ENCODE results near the gene FKBP5. TPM values are rescaled to one million over a fixed set of nuclear protein-coding genes. Genes with fewer than 3 reads are reported as not detected.

FKBP5 gene
- total and polyA plus RNA-seq, 2 donors (not counting 3 experiments of a cell fraction or from before 2014, with no cell fraction given): 16.7 to 56.8 TPM

DNA sequence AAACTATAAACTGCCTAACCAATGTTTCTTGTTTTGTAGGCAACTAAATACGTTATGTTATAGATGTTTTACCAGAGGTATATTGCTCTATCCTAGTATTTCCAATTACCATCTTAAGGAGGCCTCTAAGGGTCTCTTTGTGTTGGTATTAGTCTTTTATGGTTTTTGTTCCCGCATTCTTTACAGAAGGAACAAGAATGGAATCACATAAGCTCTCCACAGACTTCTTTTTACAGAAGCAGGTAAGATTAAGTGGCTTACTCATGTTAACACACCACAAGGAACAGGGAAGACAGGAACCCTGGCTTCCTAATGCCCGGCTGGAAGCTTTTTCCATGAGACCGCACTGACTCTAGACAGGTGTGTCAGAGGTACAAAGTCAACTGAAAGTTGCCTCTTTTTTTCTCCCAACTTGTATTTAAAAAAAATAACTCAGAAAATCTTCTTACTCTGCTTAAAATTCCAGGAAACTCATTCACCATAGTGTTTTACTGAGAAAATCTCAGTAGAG, 55.1 kb downstream of the FKBP5 start:
- H2AFZ ChIP-seq (ENCODE audit: low read depth, low read length): no peak overlapping the region
- no peaks in the 10 kb centered on the region for H4K20me1 ChIP-seq (replicated peaks; ENCODE audit: control insufficient read depth, extremely low read depth, insufficient read depth, low read length)
- H3K4me3 ChIP-seq (replicated peaks in 1 of 3; ENCODE audit: insufficient read depth in 1 of 3, low read depth in 1 of 3, low read length in 3 of 3): no peak overlapping the region
- H3K79me2 ChIP-seq (ENCODE audit: control insufficient read depth, insufficient read depth, low read length): no peaks in the 10 kb centered on the region
- H3K4me1 ChIP-seq (ENCODE audit: control insufficient read depth, extremely low read depth, insufficient read depth, low read length): no peaks in the 10 kb centered on the region
- H3K27ac ChIP-seq (ENCODE audit: insufficient read depth, low read depth, low read length): no peak overlapping the region
- DNase-seq (ENCODE audit: low read depth, low spot score): no peak
- H3K9me1 ChIP-seq (replicated peaks; ENCODE audit: control insufficient read depth, extremely low read depth, insufficient read depth, low read length): no peaks in the 10 kb centered on the region
- TF ChIP-seq MYC (IDR thresholded peaks at IDR 0.05; ENCODE audit: low read depth, low read length): no peak
- no peak for TF ChIP-seq EZH2 (IDR thresholded peaks at IDR 0.05; ENCODE audit: borderline replicate concordance, low read depth, low read length, severe bottlenecking)
- intact Hi-C loops (cut with micrococcal nuclease) (no loop called here), dilution Hi-C loops (cut with MboI; ENCODE audit: extremely low pct_ligation_motif_present, low sequenced_read_pairs) (no loop called here)
- H3K36me3 ChIP-seq (ENCODE audit: control insufficient read depth in 2 of 2, extremely low read depth in 1 of 2, insufficient read depth in 2 of 2, low read length in 2 of 2): peaks cover 5 to 10% of the 10 kb centered on the region in 2 experiments
- no peak overlapping the region for H3K4me2 ChIP-seq (ENCODE audit: insufficient read depth, low read length)
- CTCF ChIA-PET: interaction anchor here (1.2 to 4.2 kb wide), 6 partner anchors 10 to 103 kb away, joined by 3 to 17 read pairs (median 4); partner anchors contain the start of gene ARMC12
- H3K9me3 ChIP-seq (replicated peaks; ENCODE audit: control insufficient read depth, insufficient read depth, low read length): no peaks in the 10 kb centered on the region
- H3K27me3 ChIP-seq (ENCODE audit: control insufficient read depth in 2 of 2, insufficient read depth in 2 of 2, low read length in 2 of 2): no peaks in the 10 kb centered on the region
- BruUV-seq (replicated peaks): no TSS peak
- POLR2A ChIA-PET: no interaction called here
- no peak overlapping the region for H3K9ac ChIP-seq (replicated peaks; ENCODE audit: extremely low read depth, insufficient read depth, low read length)
- no peak for FAIRE-seq

DNA sequence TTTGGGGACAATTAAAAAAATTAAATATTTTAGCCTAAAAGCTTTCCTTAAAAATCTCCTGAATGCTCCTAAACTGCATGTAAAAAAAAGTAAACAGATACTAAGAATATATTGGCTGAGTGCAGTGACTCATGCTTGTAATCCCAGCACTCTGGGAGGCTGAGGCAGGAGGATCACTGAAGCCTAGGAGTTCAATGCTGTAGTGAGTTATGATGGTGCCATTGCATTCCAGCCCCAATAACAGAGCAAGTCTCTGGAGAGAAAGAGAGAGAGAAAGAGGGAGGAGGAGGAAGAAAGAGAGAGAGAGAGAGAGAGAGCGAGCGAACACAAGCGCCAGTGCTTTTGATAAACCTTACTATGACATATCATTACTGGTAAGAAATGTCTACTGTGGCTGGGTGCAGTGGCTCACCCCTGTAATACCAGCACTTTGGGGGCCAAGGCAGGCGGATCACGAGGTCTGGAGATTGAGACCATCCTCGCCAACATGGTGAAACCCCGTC, 58.8 kb downstream of the FKBP5 start:
- Histone ChIP-seq H3K4me2 (ENCODE audit: insufficient read depth, low read length) (no peak overlapping the region), H3K36me3 (ENCODE audit: control insufficient read depth in 2 of 2, extremely low read depth in 1 of 2, insufficient read depth in 2 of 2, low read length in 2 of 2) (no peaks in the 10 kb centered on the region), H3K9me3 (replicated peaks; ENCODE audit: control insufficient read depth, insufficient read depth, low read length) (no peaks in the 10 kb centered on the region), H3K4me3 (replicated peaks in 1 of 3; ENCODE audit: insufficient read depth in 1 of 3, low read depth in 1 of 3, low read length in 3 of 3) (no peak overlapping the region), H3K27me3 (ENCODE audit: control insufficient read depth in 2 of 2, insufficient read depth in 2 of 2, low read length in 2 of 2) (no peaks in the 10 kb centered on the region), H3K27ac (ENCODE audit: insufficient read depth, low read depth, low read length) (no peak overlapping the region), H3K4me1 (ENCODE audit: control insufficient read depth, extremely low read depth, insufficient read depth, low read length) (no peaks in the 10 kb centered on the region), H4K20me1 (replicated peaks; ENCODE audit: control insufficient read depth, extremely low read depth, insufficient read depth, low read length) (no peaks in the 10 kb centered on the region), H3K9ac (replicated peaks; ENCODE audit: extremely low read depth, insufficient read depth, low read length) (no peak overlapping the region), H2AFZ (ENCODE audit: low read depth, low read length) (no peak overlapping the region), H3K79me2 (ENCODE audit: control insufficient read depth, insufficient read depth, low read length) (no peaks in the 10 kb centered on the region), H3K9me1 (replicated peaks; ENCODE audit: control insufficient read depth, extremely low read depth, insufficient read depth, low read length) (no peaks in the 10 kb centered on the region)
- no peak for DNase-seq (ENCODE audit: low read depth, low spot score)
- intact Hi-C loops (cut with micrococcal nuclease): loop anchor here (5.0 to 10.0 kb wide), 2 partner anchors 52 to 105 kb away; no protein-coding TSS in a partner anchor
- no peak for TF ChIP-seq MYC (IDR thresholded peaks at IDR 0.05; ENCODE audit: low read depth, low read length)
- no peak for TF ChIP-seq POLR2A (IDR thresholded peaks at IDR 0.05; ENCODE audit: low read depth, low read length)
- TF ChIP-seq FOS (IDR thresholded peaks at IDR 0.05; ENCODE audit: borderline replicate concordance, insufficient read depth, low read length): no peak
- no peak for TF ChIP-seq JUN (IDR thresholded peaks at IDR 0.05; ENCODE audit: borderline replicate concordance, insufficient read depth, insufficient read length, low read depth)
- TF ChIP-seq POLR2AphosphoS5 (IDR thresholded peaks at IDR 0.05; ENCODE audit: insufficient read depth, low read depth, low read length): no peak
- no peak for TF ChIP-seq GATA2 (IDR thresholded peaks at IDR 0.05; ENCODE audit: insufficient read depth, insufficient read length, low read depth, low read length)
- TF ChIP-seq, protein P1, sequence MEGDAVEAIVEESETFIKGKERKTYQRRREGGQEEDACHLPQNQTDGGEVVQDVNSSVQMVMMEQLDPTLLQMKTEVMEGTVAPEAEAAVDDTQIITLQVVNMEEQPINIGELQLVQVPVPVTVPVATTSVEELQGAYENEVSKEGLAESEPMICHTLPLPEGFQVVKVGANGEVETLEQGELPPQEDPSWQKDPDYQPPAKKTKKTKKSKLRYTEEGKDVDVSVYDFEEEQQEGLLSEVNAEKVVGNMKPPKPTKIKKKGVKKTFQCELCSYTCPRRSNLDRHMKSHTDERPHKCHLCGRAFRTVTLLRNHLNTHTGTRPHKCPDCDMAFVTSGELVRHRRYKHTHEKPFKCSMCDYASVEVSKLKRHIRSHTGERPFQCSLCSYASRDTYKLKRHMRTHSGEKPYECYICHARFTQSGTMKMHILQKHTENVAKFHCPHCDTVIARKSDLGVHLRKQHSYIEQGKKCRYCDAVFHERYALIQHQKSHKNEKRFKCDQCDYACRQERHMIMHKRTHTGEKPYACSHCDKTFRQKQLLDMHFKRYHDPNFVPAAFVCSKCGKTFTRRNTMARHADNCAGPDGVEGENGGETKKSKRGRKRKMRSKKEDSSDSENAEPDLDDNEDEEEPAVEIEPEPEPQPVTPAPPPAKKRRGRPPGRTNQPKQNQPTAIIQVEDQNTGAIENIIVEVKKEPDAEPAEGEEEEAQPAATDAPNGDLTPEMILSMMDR (IDR thresholded peaks at IDR 0.05; ENCODE audit: extremely low read depth in 1 of 2, insufficient read depth in 1 of 2, low read depth in 1 of 2, low read length in 2 of 2): no peak
- no peak for TF ChIP-seq EZH2 (IDR thresholded peaks at IDR 0.05; ENCODE audit: borderline replicate concordance, low read depth, low read length, severe bottlenecking)
- TF ChIP-seq, protein P2, sequence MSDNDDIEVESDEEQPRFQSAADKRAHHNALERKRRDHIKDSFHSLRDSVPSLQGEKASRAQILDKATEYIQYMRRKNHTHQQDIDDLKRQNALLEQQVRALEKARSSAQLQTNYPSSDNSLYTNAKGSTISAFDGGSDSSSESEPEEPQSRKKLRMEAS (IDR thresholded peaks at IDR 0.05; ENCODE audit: insufficient read depth, insufficient read length): no peak
- BruUV-seq (replicated peaks): no TSS peak
- ChIA-PET CTCF (no interaction called here), POLR2A (no interaction called here)
- no peak for FAIRE-seq
- dilution Hi-C loops (cut with MboI; ENCODE audit: extremely low pct_ligation_motif_present, low sequenced_read_pairs): no loop called here
